ENCODE data around the gene ZNF32.

The ZNF32 gene

DNA sequence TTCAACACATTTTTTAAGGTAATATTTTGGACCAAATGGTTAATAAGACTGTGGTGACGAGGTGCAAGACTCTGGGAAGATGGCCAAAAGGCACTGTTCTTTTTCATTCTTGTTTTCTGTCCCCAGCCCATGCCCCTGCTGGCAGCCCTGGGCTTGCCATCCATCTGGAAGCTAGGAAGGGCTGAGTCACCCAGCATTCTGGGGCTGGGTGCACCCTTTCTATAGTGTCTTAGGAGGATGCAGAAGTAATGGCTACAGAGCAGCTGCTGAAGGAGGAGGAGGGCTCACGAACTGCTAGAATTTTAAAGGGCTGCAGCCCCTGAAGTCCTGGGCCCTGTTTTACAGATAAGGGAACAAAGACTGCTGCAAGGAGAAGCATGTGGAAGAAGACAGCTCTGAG, 42.8 kb upstream of the ZNF32 start:
- Histone ChIP-seq H2BK15ac (ENCODE audit: low read length) (no peak overlapping the region), H3K27me3 (ENCODE audit: control insufficient read depth in 3 of 3, insufficient read depth in 3 of 3, low read depth in 1 of 3, low read length in 3 of 3) (peaks cover 0 to 42% (median 10%) of the 10 kb centered on the region in 3 experiments), H2BK120ac (ENCODE audit: low read depth, low read length) (no peak overlapping the region), H3K14ac (ENCODE audit: low read length) (no peak overlapping the region), H3K4ac (ENCODE audit: low read length) (no peak overlapping the region), H2AFZ (ENCODE audit: low read length) (no peak overlapping the region), H2BK12ac (ENCODE audit: low read length) (no peak overlapping the region), H2AK5ac (ENCODE audit: low read depth, low read length) (no peak overlapping the region), H2BK5ac (ENCODE audit: low read length) (no peak overlapping the region), H3K23ac (ENCODE audit: low read depth, low read length, poor library complexity) (no peak overlapping the region), H3K4me2 (ENCODE audit: insufficient read depth, low read length, poor library complexity, severe bottlenecking) (no peak overlapping the region), H3K4me1 (ENCODE audit: control insufficient read depth in 2 of 2, insufficient read depth in 1 of 2, low read depth in 1 of 2, low read length in 2 of 2) (peaks cover 2 to 5% of the 10 kb centered on the region in 2 donors), H3K36me3 (replicated peaks in 1 of 2; ENCODE audit: control insufficient read depth in 2 of 2, insufficient read depth in 2 of 2, low read length in 2 of 2) (peaks cover 0 to 3% of the 10 kb centered on the region in 2 donors), H4K8ac (ENCODE audit: low read depth, low read length) (no peak overlapping the region), H3K79me1 (ENCODE audit: low read depth, low read length) (no peaks in the 10 kb centered on the region), H3K18ac (ENCODE audit: low read length) (no peak overlapping the region), H3K9ac (ENCODE audit: low read depth, low read length, poor library complexity) (no peak overlapping the region), H3K27ac (replicated peaks; ENCODE audit: low read length) (no peak overlapping the region), H3K9me3 (replicated peaks in 1 of 2; ENCODE audit: control insufficient read depth in 2 of 2, insufficient read depth in 1 of 2, low read depth in 1 of 2, low read length in 2 of 2) (peaks cover 0 to 3% of the 10 kb centered on the region in 2 donors), H3K4me3 (ENCODE audit: low read length in 2 of 2) (no peak overlapping the region), H4K91ac (ENCODE audit: low read depth, low read length, poor library complexity) (no peak overlapping the region)
- no CpG with 5 or more reads among the region's 2 CpGs for WGBS, 2 donors (ENCODE audit: extremely low coverage in 2 of 2, insufficient read length in 2 of 2, insufficient replicate concordance in 1 of 2)
- no peak for DNase-seq (ENCODE audit: low spot score)

DNA sequence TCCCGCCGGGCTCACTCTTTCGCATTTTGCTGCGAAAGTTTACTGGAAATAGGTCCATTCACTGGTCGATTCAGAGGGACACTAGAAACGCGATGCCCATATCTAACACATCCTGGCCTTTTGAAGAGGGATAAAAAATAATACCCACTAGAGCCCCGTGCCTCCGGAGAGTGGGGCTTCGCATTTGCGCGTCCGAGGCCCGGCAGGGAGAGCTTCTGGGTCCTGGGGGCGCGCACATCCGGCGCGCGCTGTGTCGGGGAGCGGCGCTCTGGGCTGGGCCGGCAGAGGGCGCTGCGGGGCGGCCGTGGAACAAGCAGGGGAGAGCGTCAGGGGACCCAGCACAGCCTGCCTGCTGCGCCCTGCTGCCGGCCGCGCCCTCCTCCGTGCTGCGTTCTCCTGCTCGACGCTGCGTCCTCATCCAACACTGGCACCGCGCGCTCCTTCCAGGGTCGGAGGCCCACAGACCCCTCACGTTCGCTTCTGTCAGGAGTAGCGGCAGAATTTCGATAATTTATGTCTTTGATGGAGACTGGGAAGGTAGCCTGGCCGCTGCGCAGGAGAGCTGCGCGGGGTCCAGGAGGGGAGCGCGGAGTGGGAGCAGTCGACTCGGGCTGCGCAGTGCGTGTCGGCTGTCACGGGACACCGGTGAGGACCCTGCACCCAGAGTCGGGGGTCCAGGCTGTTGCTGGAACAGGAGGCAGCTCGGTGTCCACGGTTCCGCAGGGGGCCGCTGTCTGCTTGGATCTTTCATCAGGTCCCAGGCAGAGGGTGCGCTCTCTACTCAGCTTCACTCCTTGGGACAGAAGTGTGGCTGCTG, 41.5 kb upstream of the ZNF32 start:
- H2AK5ac ChIP-seq (ENCODE audit: low read depth, low read length) = no peak overlapping the region
- H3K36me3 ChIP-seq (replicated peaks in 1 of 2; ENCODE audit: control insufficient read depth in 2 of 2, insufficient read depth in 2 of 2, low read length in 2 of 2) = no peaks in the 10 kb centered on the region
- H3K18ac ChIP-seq (ENCODE audit: low read length) = peak overlapping the region; percentile 88
- no peak overlapping the region for H3K27ac ChIP-seq (replicated peaks; ENCODE audit: low read length)
- H3K4me2 ChIP-seq (ENCODE audit: insufficient read depth, low read length, poor library complexity, severe bottlenecking) = peak overlapping the region; percentile 99
- peak overlapping the region; percentile 90 for H2AFZ ChIP-seq (ENCODE audit: low read length)
- no peak overlapping the region for H4K8ac ChIP-seq (ENCODE audit: low read depth, low read length)
- H2BK15ac ChIP-seq (ENCODE audit: low read length) = peak overlapping the region; percentile 93
- peak overlapping the region; percentile 84 for H2BK120ac ChIP-seq (ENCODE audit: low read depth, low read length)
- H2BK12ac ChIP-seq (ENCODE audit: low read length) = peak overlapping the region; percentile 98
- no peak overlapping the region for H3K14ac ChIP-seq (ENCODE audit: low read length)
- H3K23ac ChIP-seq (ENCODE audit: low read depth, low read length, poor library complexity) = peak overlapping the region; percentile 29
- no CpG with 5 or more reads among the region's 65 CpGs for WGBS, 2 donors (ENCODE audit: extremely low coverage in 2 of 2, insufficient read length in 2 of 2, insufficient replicate concordance in 1 of 2)
- peaks cover 2 to 3% of the 10 kb centered on the region in 2 donors for H3K4me1 ChIP-seq (ENCODE audit: control insufficient read depth in 2 of 2, insufficient read depth in 1 of 2, low read depth in 1 of 2, low read length in 2 of 2)
- no peaks in the 10 kb centered on the region for H3K9me3 ChIP-seq (replicated peaks in 1 of 2; ENCODE audit: control insufficient read depth in 2 of 2, insufficient read depth in 1 of 2, low read depth in 1 of 2, low read length in 2 of 2)
- no peaks in the 10 kb centered on the region for H3K79me1 ChIP-seq (ENCODE audit: low read depth, low read length)
- H3K4ac ChIP-seq (ENCODE audit: low read length) = no peak overlapping the region
- no peak overlapping the region for H2BK5ac ChIP-seq (ENCODE audit: low read length)
- H3K4me3 ChIP-seq (ENCODE audit: low read length in 2 of 2) = peak overlapping the region; percentile 38 to 80
- peak; percentile 80 for DNase-seq (ENCODE audit: low spot score)
- peak overlapping the region; percentile 87 for H3K9ac ChIP-seq (ENCODE audit: low read depth, low read length, poor library complexity)
- peaks cover 0 to 42% (median 8%) of the 10 kb centered on the region in 3 experiments for H3K27me3 ChIP-seq (ENCODE audit: control insufficient read depth in 3 of 3, insufficient read depth in 3 of 3, low read depth in 1 of 3, low read length in 3 of 3)
- H4K91ac ChIP-seq (ENCODE audit: low read depth, low read length, poor library complexity) = no peak overlapping the region

DNA sequence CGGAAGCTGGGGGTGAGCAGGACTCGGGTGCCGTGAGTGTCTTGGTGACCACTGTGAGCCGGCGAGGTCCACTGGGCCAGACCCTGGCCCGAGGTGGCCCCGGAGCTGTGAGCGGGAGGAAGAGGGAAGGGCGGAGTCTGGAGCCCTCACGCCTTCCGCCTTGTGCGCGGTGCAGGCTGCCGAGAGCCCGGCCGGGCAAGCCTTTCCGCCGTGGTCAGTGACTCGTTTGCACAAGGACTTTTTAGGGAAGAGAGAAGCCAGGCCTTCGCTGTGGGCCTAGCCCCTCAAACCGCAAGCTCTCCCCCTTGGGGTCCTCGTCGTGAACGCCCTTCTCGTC, 40.9 kb upstream of the ZNF32 start:
- Histone ChIP-seq H2AFZ (ENCODE audit: low read length) (peak overlapping the region; percentile 90), H2AK5ac (ENCODE audit: low read depth, low read length) (peak overlapping the region; percentile 20), H2BK12ac (ENCODE audit: low read length) (no peak overlapping the region), H3K79me1 (ENCODE audit: low read depth, low read length) (no peaks in the 10 kb centered on the region), H3K36me3 (replicated peaks in 1 of 2; ENCODE audit: control insufficient read depth in 2 of 2, insufficient read depth in 2 of 2, low read length in 2 of 2) (no peaks in the 10 kb centered on the region), H2BK120ac (ENCODE audit: low read depth, low read length) (peak overlapping the region; percentile 36), H3K18ac (ENCODE audit: low read length) (peak overlapping the region; percentile 85), H3K4ac (ENCODE audit: low read length) (no peak overlapping the region), H3K9me3 (replicated peaks in 1 of 2; ENCODE audit: control insufficient read depth in 2 of 2, insufficient read depth in 1 of 2, low read depth in 1 of 2, low read length in 2 of 2) (no peaks in the 10 kb centered on the region), H2BK5ac (ENCODE audit: low read length) (no peak overlapping the region), H3K4me3 (ENCODE audit: low read length in 2 of 2) (peak overlapping the region; percentile 38 to 78), H3K23ac (ENCODE audit: low read depth, low read length, poor library complexity) (peak overlapping the region; percentile 35), H3K4me1 (ENCODE audit: control insufficient read depth in 2 of 2, insufficient read depth in 1 of 2, low read depth in 1 of 2, low read length in 2 of 2) (peaks cover 2 to 3% of the 10 kb centered on the region in 2 donors), H4K8ac (ENCODE audit: low read depth, low read length) (peak overlapping the region; percentile 78), H3K27me3 (ENCODE audit: control insufficient read depth in 3 of 3, insufficient read depth in 3 of 3, low read depth in 1 of 3, low read length in 3 of 3) (peaks cover 0 to 39% (median 8%) of the 10 kb centered on the region in 3 experiments), H3K14ac (ENCODE audit: low read length) (no peak overlapping the region), H3K4me2 (ENCODE audit: insufficient read depth, low read length, poor library complexity, severe bottlenecking) (peak overlapping the region; percentile 99), H2BK15ac (ENCODE audit: low read length) (peak overlapping the region; percentile 62), H3K9ac (ENCODE audit: low read depth, low read length, poor library complexity) (no peak overlapping the region), H3K27ac (replicated peaks; ENCODE audit: low read length) (no peak overlapping the region), H4K91ac (ENCODE audit: low read depth, low read length, poor library complexity) (peak overlapping the region; percentile 64)
- WGBS, 2 donors (ENCODE audit: extremely low coverage in 2 of 2, insufficient read length in 2 of 2, insufficient replicate concordance in 1 of 2) = no CpG with 5 or more reads among the region's 25 CpGs
- DNase-seq (ENCODE audit: low spot score) = no peak

DNA sequence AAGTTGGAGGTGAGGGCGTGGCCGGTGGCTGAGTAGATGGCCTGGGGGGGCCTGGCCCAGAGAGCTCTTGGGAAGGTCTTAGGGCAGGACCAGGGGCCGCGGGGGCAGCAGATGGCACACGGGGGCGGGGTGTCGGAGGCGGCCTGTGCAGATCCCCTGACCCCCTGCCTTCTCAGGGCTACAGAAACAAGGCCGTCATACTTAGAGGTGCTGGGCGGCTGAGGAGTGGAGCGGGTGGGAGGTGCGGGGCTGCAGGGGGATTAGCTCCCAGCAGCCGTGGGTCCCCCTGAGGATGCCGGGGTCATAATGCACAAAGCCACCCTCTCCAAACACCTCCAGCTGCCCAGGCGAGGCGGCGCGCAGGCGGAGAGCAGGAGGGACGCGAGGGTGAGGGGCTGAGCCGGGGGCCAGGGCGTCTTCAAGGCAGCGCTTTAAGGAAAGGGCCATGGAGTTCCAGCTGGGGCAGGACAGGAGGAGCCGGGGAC, 40.4 kb upstream of the ZNF32 start:
- peak overlapping the region in 1 of 2 donors; percentile 78 for H3K4me3 ChIP-seq (ENCODE audit: low read length in 2 of 2)
- H3K27ac ChIP-seq (replicated peaks; ENCODE audit: low read length) = no peak overlapping the region
- H2AFZ ChIP-seq (ENCODE audit: low read length) = peak overlapping the region; percentile 90
- peak overlapping the region; percentile 35 for H3K23ac ChIP-seq (ENCODE audit: low read depth, low read length, poor library complexity)
- H2BK12ac ChIP-seq (ENCODE audit: low read length) = no peak overlapping the region
- no peaks in the 10 kb centered on the region for H3K36me3 ChIP-seq (replicated peaks in 1 of 2; ENCODE audit: control insufficient read depth in 2 of 2, insufficient read depth in 2 of 2, low read length in 2 of 2)
- WGBS, 2 donors (ENCODE audit: extremely low coverage in 2 of 2, insufficient read length in 2 of 2, insufficient replicate concordance in 1 of 2) = no CpG with 5 or more reads among the region's 25 CpGs
- H3K27me3 ChIP-seq (ENCODE audit: control insufficient read depth in 3 of 3, insufficient read depth in 3 of 3, low read depth in 1 of 3, low read length in 3 of 3) = peaks cover 0 to 39% (median 8%) of the 10 kb centered on the region in 3 experiments
- no peak overlapping the region for H3K9ac ChIP-seq (ENCODE audit: low read depth, low read length, poor library complexity)
- peaks cover 2 to 3% of the 10 kb centered on the region in 2 donors for H3K4me1 ChIP-seq (ENCODE audit: control insufficient read depth in 2 of 2, insufficient read depth in 1 of 2, low read depth in 1 of 2, low read length in 2 of 2)
- peak overlapping the region; percentile 62 for H2BK15ac ChIP-seq (ENCODE audit: low read length)
- peak overlapping the region; percentile 64 for H4K91ac ChIP-seq (ENCODE audit: low read depth, low read length, poor library complexity)
- H3K79me1 ChIP-seq (ENCODE audit: low read depth, low read length) = no peaks in the 10 kb centered on the region
- peak overlapping the region; percentile 78 for H4K8ac ChIP-seq (ENCODE audit: low read depth, low read length)
- H2BK5ac ChIP-seq (ENCODE audit: low read length) = no peak overlapping the region
- H3K14ac ChIP-seq (ENCODE audit: low read length) = no peak overlapping the region
- H3K9me3 ChIP-seq (replicated peaks in 1 of 2; ENCODE audit: control insufficient read depth in 2 of 2, insufficient read depth in 1 of 2, low read depth in 1 of 2, low read length in 2 of 2) = no peaks in the 10 kb centered on the region
- no peak for DNase-seq (ENCODE audit: low spot score)
- H3K18ac ChIP-seq (ENCODE audit: low read length) = peak overlapping the region; percentile 85
- H2BK120ac ChIP-seq (ENCODE audit: low read depth, low read length) = peak overlapping the region; percentile 36
- H3K4me2 ChIP-seq (ENCODE audit: insufficient read depth, low read length, poor library complexity, severe bottlenecking) = no peak overlapping the region
- no peak overlapping the region for H3K4ac ChIP-seq (ENCODE audit: low read length)
- peak overlapping the region; percentile 20 for H2AK5ac ChIP-seq (ENCODE audit: low read depth, low read length)

All from neuronal stem cell (in vitro differentiated cells).